HG03439 (cell line): ENCODE results near the gene PLK1.

Experiments used
- ATAC-seq: cut with Tn5 transposase; IDR thresholded peaks from one replicate; pipeline ENCODE4 v1.9.1; 2021; ENCODE audit warnings: mild to moderate bottlenecking, moderate library complexity; ENCODE audit not compliant: unreplicated experiment

The PLK1 gene

GRCh38 chr16:23679274-23679985 is 741 bp downstream of the PLK1 start:
- ATAC-seq: no peak

GRCh38 chr16:23679986-23680336 is 1.3 kb downstream of the PLK1 start:
- ATAC-seq: no peak

GRCh38 chr16:23682181-23682580 is 3.5 kb downstream of the PLK1 start:
- ATAC-seq: no peak

GRCh38 chr16:23683487-23683886 is 4.8 kb downstream of the PLK1 start:
- ATAC-seq: no peak

- ATAC-seq: no peak
These were observed 8.5 kb downstream of the PLK1 start for GRCh38 chr16:23687034-23687808.

- ATAC-seq: no peak
These were observed 10.9 kb downstream of the PLK1 start for GRCh38 chr16:23689442-23690187.

GRCh38 chr16:23690771-23691482 is 12.2 kb downstream of the PLK1 start:
- no peak for ATAC-seq

GRCh38 chr16:23691483-23692189 is 12.9 kb downstream of the PLK1 start:
- ATAC-seq: no peak

- no peak for ATAC-seq
These were observed 13.6 kb downstream of the PLK1 start for GRCh38 chr16:23692190-23692837.

GRCh38 chr16:23694265-23694643 is 15.6 kb downstream of the PLK1 start:
- ATAC-seq: no peak

- no peak for ATAC-seq
These were observed 16.1 kb downstream of the PLK1 start for GRCh38 chr16:23694644-23695373.

GRCh38 chr16:23695756-23696155 is 17.1 kb downstream of the PLK1 start:
- ATAC-seq: no peak

GRCh38 chr16:23699100-23699499 is 20.4 kb downstream of the PLK1 start:
- ATAC-seq: no peak

- ATAC-seq: no peak
These were observed 21.4 kb downstream of the PLK1 start for GRCh38 chr16:23700093-23700492.

GRCh38 chr16:23700509-23700908 is 21.8 kb downstream of the PLK1 start:
- ATAC-seq: no peak

- ATAC-seq: no peak
These were observed 22.4 kb downstream of the PLK1 start for GRCh38 chr16:23701045-23701444.

- ATAC-seq: no peak
These were observed 24.3 kb downstream of the PLK1 start for GRCh38 chr16:23702951-23703350.

- ATAC-seq: no peak
These were observed 26.3 kb downstream of the PLK1 start for GRCh38 chr16:23704772-23705516.

- ATAC-seq: no peak
These were observed 26.8 kb downstream of the PLK1 start for GRCh38 chr16:23705517-23705902.
